GM23338 (cell line): ENCODE data around the gene BMF. TPM values are rescaled to one million over a fixed set of nuclear protein-coding genes. Genes with fewer than 3 reads are reported as not detected.

Experiments
- ATAC-seq: fragments of 200-7000 bp; cut with Tn5 transposase; 3 replicates; pipeline ENCODE4 v1.9.1; 2020
- DNase-seq: peaks from one replicate; pipeline ENCODE4 v3.0.0-alpha.2; 2015; ENCODE audit warnings: low spot score
- H2AFZ ChIP-seq: fragments of 200-600 bp; sonication (generic); 2 replicates; pipeline ENCODE4 v1.8.0; 2016; ENCODE audit warnings: antibody characterized with exemption, mild to moderate bottlenecking, moderate library complexity
- H3F3A ChIP-seq: fragments of 200-600 bp; sonication (generic); replicated peaks from 2 replicates; pipeline ENCODE4 v1.8.0; 2017; ENCODE audit warnings: antibody characterized with exemption, mixed run types, low read depth
- H3K27ac ChIP-seq: fragments of 200-600 bp; sonication (generic); 2 replicates; pipeline ENCODE4 v1.6.1; 2016; ENCODE audit warnings: low read depth
- H3K27me3 ChIP-seq: fragments of 200-600 bp; sonication (generic); 2 replicates; pipeline ENCODE4 v1.8.0; 2016; ENCODE audit warnings: mild to moderate bottlenecking, mixed run types, moderate library complexity; ENCODE audit not compliant: insufficient read depth
- H3K36me3 ChIP-seq: fragments of 200-600 bp; sonication (generic); 2 replicates; pipeline ENCODE4 v1.8.0; 2016; ENCODE audit warnings: mild to moderate bottlenecking; ENCODE audit not compliant: insufficient read depth
- H3K4me1 ChIP-seq: fragments of 200-600 bp; sonication (generic); 2 replicates; pipeline ENCODE4 v1.8.0; 2016; ENCODE audit warnings: mild to moderate bottlenecking, moderate library complexity; ENCODE audit not compliant: insufficient read depth
- H3K4me2 ChIP-seq: fragments of 200-600 bp; sonication (generic); 2 replicates; pipeline ENCODE4 v1.7.1; 2017; ENCODE audit warnings: mixed run types
- H3K4me3 ChIP-seq: fragments of 200-600 bp; sonication (generic); 2 replicates; pipeline ENCODE4 v1.6.1; 2016; ENCODE audit warnings: mixed run types
- H3K79me2 ChIP-seq: fragments of 200-600 bp; sonication (generic); replicated peaks from 2 replicates; pipeline ENCODE4 v1.8.0; 2017; ENCODE audit warnings: mild to moderate bottlenecking; ENCODE audit not compliant: insufficient read depth
- H3K9me2 ChIP-seq: fragments of 200-600 bp; sonication (generic); 2 replicates; pipeline ENCODE4 v1.8.0; 2017; ENCODE audit not compliant: insufficient read depth
- H4K20me1 ChIP-seq: fragments of 200-600 bp; sonication (generic); replicated peaks from 2 replicates; pipeline ENCODE4 v1.8.0; 2017; ENCODE audit warnings: mild to moderate bottlenecking; ENCODE audit not compliant: insufficient read depth
- H3K27ac Mint-ChIP-seq: 2 replicates; pipeline ENCODE4 v1.8.0; 2020; ENCODE audit warnings: inconsistent platforms, mild to moderate bottlenecking, moderate library complexity, mixed read lengths
- H3K27me3 Mint-ChIP-seq: 3 replicates; pipeline ENCODE4 v1.8.0; 2022; ENCODE audit warnings: low read depth, mild to moderate bottlenecking, moderate library complexity, mixed read lengths, inconsistent platforms; ENCODE audit not compliant: insufficient read depth, poor library complexity
- H3K36me3 Mint-ChIP-seq: 3 replicates; pipeline ENCODE4 v1.8.0; 2021; ENCODE audit warnings: low read depth, mild to moderate bottlenecking, inconsistent platforms, moderate library complexity, mixed read lengths
- H3K4me1 Mint-ChIP-seq: 3 replicates; pipeline ENCODE4 v1.8.0; 2020; ENCODE audit warnings: mild to moderate bottlenecking, inconsistent platforms, mixed read lengths
- H3K4me3 Mint-ChIP-seq: 3 replicates; pipeline ENCODE4 v1.8.0; 2021; ENCODE audit warnings: moderate library complexity, mild to moderate bottlenecking, inconsistent platforms, mixed read lengths
- H3K9me3 Mint-ChIP-seq: 3 replicates; pipeline ENCODE4 v1.8.0; 2020; ENCODE audit warnings: moderate library complexity, mild to moderate bottlenecking, inconsistent platforms, mixed read lengths
- CREB1 ChIP-seq: fragments of 250-450 bp; sonication (Bioruptor Pico); IDR thresholded peaks from 2 replicates; pipeline ENCODE4 v1.5.0; 2020; ENCODE audit warnings: low read depth, mild to moderate bottlenecking, moderate library complexity
- EZH2 ChIP-seq: fragments of 200-600 bp; sonication (generic); IDR thresholded peaks from one replicate; pipeline ENCODE4 v1.8.0; 2017; ENCODE audit warnings: antibody characterized with exemption, mild to moderate bottlenecking, low read depth; ENCODE audit not compliant: unreplicated experiment
- EZH2phosphoT487 ChIP-seq: fragments of 200-600 bp; sonication (generic); IDR thresholded peaks from one replicate; pipeline ENCODE4 v1.8.1; 2018; ENCODE audit warnings: antibody characterized with exemption; ENCODE audit not compliant: unreplicated experiment
- JUNB ChIP-seq: IDR thresholded peaks from one replicate; pipeline ENCODE4 v1.6.1; 2016; ENCODE audit warnings: antibody characterized with exemption; ENCODE audit not compliant: unreplicated experiment
- NANOG ChIP-seq: IDR thresholded peaks from 2 replicates; pipeline ENCODE4 v1.6.1; 2016; ENCODE audit warnings: antibody characterized with exemption, borderline replicate concordance
- POLR2AphosphoS5 ChIP-seq: IDR thresholded peaks from 2 replicates; pipeline ENCODE4 v1.6.1; 2016; ENCODE audit warnings: antibody characterized with exemption, low read depth
- STAT1 ChIP-seq: IDR thresholded peaks from one replicate; pipeline ENCODE4 v1.6.1; 2016; ENCODE audit warnings: antibody characterized with exemption; ENCODE audit not compliant: unreplicated experiment
- ZNF114 ChIP-seq: fragments of 250-450 bp; sonication (Bioruptor Pico); IDR thresholded peaks from 2 replicates; pipeline ENCODE4 v1.5.0; 2020; ENCODE audit warnings: mild to moderate bottlenecking, moderate library complexity
- ZNF331 ChIP-seq: fragments of 250-450 bp; sonication (Bioruptor Pico); IDR thresholded peaks from 2 replicates; pipeline ENCODE4 v1.5.0; 2020; ENCODE audit warnings: low read depth, mild to moderate bottlenecking, moderate library complexity
- polyA plus RNA-seq: library from polyadenylated mRNA; unstranded; fragments of >200 nt; fragmentation: Nextera tagmentation; extraction: Ambion mirVana; gene quantifications from 2 replicates; pipeline ENCODE4 v1.2.1, GENCODE V29; 2016
- total RNA-seq: library from RNA; depleted of rRNA; stranded (reverse); fragments of >200 nt; shearing (Covaris generic); gene quantifications from 2 replicates; pipeline ENCODE4 v1.2.3, GENCODE V29; 2014
- TF ChIP-seq, protein P1 (sequence below): fragments of 250-450 bp; sonication (Bioruptor Pico); IDR thresholded peaks from 2 replicates; pipeline ENCODE4 v1.5.0; 2020; ENCODE audit warnings: mild to moderate bottlenecking, moderate library complexity
- TF ChIP-seq, protein P2 (sequence below), 2 experiments: fragments of 200-600 bp in 1 of 2; sonication (generic) in 1 of 2; conservative IDR thresholded peaks; 2 replicates each; pipeline versions ENCODE4 v1.5.1 to v1.6.1; 2016 to 2017; ENCODE audit warnings: antibody characterized with exemption in 2 of 2, low read depth in 2 of 2, mild to moderate bottlenecking in 2 of 2, moderate library complexity in 1 of 2
- TF ChIP-seq, protein P3 (sequence below): IDR thresholded peaks from one replicate; pipeline ENCODE4 v1.6.1; 2018; ENCODE audit warnings: antibody characterized with exemption; ENCODE audit not compliant: unreplicated experiment
- TF ChIP-seq, protein P4 (sequence below): IDR thresholded peaks from 2 replicates; pipeline ENCODE4 v1.6.1; 2016; ENCODE audit warnings: antibody characterized with exemption

Gene BMF
- total and polyA plus RNA-seq, 2 experiments from 2014 or later, result 2.0 to 20.3 TPM

DNA sequence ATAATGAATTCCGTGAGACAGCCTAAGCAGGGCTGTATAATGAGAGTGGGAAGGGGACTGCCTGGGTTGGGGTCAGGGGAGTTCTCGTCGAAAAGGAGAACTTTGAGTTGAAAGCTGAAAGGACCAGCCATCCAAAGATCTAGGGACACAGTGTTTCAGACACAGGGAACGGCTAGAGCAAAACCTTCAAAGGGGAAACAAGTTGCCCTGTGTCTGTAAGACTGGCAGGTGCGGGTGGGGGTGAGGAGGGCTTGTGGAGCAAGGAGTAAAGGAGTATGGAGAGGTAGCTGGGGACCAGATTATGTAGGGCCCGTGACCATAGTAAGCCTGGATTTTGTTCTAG is 68.4 kb downstream of the BMF start:
- TF ChIP-seq, protein P1, sequence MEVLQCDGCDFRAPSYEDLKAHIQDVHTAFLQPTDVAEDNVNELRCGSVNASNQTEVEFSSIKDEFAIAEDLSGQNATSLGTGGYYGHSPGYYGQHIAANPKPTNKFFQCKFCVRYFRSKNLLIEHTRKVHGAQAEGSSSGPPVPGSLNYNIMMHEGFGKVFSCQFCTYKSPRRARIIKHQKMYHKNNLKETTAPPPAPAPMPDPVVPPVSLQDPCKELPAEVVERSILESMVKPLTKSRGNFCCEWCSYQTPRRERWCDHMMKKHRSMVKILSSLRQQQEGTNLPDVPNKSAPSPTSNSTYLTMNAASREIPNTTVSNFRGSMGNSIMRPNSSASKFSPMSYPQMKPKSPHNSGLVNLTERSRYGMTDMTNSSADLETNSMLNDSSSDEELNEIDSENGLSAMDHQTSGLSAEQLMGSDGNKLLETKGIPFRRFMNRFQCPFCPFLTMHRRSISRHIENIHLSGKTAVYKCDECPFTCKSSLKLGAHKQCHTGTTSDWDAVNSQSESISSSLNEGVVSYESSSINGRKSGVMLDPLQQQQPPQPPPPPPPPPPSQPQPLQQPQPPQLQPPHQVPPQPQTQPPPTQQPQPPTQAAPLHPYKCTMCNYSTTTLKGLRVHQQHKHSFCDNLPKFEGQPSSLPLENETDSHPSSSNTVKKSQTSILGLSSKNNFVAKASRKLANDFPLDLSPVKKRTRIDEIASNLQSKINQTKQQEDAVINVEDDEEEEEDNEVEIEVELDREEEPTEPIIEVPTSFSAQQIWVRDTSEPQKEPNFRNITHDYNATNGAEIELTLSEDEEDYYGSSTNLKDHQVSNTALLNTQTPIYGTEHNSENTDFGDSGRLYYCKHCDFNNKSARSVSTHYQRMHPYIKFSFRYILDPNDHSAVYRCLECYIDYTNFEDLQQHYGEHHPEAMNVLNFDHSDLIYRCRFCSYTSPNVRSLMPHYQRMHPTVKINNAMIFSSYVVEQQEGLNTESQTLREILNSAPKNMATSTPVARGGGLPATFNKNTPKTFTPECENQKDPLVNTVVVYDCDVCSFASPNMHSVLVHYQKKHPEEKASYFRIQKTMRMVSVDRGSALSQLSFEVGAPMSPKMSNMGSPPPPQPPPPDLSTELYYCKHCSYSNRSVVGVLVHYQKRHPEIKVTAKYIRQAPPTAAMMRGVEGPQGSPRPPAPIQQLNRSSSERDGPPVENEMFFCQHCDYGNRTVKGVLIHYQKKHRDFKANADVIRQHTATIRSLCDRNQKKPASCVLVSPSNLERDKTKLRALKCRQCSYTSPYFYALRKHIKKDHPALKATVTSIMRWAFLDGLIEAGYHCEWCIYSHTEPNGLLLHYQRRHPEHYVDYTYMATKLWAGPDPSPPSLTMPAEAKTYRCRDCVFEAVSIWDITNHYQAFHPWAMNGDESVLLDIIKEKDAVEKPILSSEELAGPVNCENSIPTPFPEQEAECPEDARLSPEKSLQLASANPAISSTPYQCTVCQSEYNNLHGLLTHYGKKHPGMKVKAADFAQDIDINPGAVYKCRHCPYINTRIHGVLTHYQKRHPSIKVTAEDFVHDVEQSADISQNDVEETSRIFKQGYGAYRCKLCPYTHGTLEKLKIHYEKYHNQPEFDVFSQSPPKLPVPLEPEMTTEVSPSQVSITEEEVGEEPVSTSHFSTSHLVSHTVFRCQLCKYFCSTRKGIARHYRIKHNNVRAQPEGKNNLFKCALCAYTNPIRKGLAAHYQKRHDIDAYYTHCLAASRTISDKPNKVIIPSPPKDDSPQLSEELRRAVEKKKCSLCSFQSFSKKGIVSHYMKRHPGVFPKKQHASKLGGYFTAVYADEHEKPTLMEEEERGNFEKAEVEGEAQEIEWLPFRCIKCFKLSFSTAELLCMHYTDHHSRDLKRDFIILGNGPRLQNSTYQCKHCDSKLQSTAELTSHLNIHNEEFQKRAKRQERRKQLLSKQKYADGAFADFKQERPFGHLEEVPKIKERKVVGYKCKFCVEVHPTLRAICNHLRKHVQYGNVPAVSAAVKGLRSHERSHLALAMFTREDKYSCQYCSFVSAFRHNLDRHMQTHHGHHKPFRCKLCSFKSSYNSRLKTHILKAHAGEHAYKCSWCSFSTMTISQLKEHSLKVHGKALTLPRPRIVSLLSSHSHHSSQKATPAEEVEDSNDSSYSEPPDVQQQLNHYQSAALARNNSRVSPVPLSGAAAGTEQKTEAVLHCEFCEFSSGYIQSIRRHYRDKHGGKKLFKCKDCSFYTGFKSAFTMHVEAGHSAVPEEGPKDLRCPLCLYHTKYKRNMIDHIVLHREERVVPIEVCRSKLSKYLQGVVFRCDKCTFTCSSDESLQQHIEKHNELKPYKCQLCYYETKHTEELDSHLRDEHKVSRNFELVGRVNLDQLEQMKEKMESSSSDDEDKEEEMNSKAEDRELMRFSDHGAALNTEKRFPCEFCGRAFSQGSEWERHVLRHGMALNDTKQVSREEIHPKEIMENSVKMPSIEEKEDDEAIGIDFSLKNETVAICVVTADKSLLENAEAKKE, result no peak
- no peak for TF ChIP-seq EZH2
- TF ChIP-seq, protein P2, sequence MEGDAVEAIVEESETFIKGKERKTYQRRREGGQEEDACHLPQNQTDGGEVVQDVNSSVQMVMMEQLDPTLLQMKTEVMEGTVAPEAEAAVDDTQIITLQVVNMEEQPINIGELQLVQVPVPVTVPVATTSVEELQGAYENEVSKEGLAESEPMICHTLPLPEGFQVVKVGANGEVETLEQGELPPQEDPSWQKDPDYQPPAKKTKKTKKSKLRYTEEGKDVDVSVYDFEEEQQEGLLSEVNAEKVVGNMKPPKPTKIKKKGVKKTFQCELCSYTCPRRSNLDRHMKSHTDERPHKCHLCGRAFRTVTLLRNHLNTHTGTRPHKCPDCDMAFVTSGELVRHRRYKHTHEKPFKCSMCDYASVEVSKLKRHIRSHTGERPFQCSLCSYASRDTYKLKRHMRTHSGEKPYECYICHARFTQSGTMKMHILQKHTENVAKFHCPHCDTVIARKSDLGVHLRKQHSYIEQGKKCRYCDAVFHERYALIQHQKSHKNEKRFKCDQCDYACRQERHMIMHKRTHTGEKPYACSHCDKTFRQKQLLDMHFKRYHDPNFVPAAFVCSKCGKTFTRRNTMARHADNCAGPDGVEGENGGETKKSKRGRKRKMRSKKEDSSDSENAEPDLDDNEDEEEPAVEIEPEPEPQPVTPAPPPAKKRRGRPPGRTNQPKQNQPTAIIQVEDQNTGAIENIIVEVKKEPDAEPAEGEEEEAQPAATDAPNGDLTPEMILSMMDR (conservative IDR thresholded peaks at IDR 0.05; ENCODE audit: low read depth in 2 of 2), result no peak
- TF ChIP-seq EZH2phosphoT487, result no peak
- TF ChIP-seq JUNB, result no peak
- TF ChIP-seq, protein P3, sequence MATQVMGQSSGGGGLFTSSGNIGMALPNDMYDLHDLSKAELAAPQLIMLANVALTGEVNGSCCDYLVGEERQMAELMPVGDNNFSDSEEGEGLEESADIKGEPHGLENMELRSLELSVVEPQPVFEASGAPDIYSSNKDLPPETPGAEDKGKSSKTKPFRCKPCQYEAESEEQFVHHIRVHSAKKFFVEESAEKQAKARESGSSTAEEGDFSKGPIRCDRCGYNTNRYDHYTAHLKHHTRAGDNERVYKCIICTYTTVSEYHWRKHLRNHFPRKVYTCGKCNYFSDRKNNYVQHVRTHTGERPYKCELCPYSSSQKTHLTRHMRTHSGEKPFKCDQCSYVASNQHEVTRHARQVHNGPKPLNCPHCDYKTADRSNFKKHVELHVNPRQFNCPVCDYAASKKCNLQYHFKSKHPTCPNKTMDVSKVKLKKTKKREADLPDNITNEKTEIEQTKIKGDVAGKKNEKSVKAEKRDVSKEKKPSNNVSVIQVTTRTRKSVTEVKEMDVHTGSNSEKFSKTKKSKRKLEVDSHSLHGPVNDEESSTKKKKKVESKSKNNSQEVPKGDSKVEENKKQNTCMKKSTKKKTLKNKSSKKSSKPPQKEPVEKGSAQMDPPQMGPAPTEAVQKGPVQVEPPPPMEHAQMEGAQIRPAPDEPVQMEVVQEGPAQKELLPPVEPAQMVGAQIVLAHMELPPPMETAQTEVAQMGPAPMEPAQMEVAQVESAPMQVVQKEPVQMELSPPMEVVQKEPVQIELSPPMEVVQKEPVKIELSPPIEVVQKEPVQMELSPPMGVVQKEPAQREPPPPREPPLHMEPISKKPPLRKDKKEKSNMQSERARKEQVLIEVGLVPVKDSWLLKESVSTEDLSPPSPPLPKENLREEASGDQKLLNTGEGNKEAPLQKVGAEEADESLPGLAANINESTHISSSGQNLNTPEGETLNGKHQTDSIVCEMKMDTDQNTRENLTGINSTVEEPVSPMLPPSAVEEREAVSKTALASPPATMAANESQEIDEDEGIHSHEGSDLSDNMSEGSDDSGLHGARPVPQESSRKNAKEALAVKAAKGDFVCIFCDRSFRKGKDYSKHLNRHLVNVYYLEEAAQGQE, result no peak
- TF ChIP-seq ZNF331 (CRISPR knock-in tag), result no peak
- TF ChIP-seq, protein P4, sequence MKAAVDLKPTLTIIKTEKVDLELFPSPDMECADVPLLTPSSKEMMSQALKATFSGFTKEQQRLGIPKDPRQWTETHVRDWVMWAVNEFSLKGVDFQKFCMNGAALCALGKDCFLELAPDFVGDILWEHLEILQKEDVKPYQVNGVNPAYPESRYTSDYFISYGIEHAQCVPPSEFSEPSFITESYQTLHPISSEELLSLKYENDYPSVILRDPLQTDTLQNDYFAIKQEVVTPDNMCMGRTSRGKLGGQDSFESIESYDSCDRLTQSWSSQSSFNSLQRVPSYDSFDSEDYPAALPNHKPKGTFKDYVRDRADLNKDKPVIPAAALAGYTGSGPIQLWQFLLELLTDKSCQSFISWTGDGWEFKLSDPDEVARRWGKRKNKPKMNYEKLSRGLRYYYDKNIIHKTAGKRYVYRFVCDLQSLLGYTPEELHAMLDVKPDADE, result no peak
- no peak for TF ChIP-seq POLR2AphosphoS5
- no peak for TF ChIP-seq STAT1
- no peak for TF ChIP-seq CREB1 (CRISPR knock-in tag)
- no peak for TF ChIP-seq NANOG
- no peak for TF ChIP-seq ZNF114 (CRISPR knock-in tag)
- Mint-ChIP-seq H3K4me1 (peaks cover 25% of the 10 kb centered on the region), H3K36me3 (peaks cover 29% of the 10 kb centered on the region), H3K27ac (0 out of 2 replicates have a peak overlapping the region, but pooled peaks have one; percentile 4), H3K27me3 (peaks cover 7% of the 10 kb centered on the region), H3K9me3 (no peaks in the 10 kb centered on the region), H3K4me3 (peak overlapping the region; percentile 58)
- Histone ChIP-seq H3K4me3 (peak overlapping the region; percentile 96; the same call in 1 of the 2 replicates), H2AFZ (no peak overlapping the region), H3K79me2 (peaks cover 13% of the 10 kb centered on the region), H3K27me3 (no peaks in the 10 kb centered on the region), H3K9me2 (no peaks in the 10 kb centered on the region), H3K27ac (peak overlapping the region; percentile 9; the same call in 1 of the 2 replicates), H4K20me1 (peaks cover 15% of the 10 kb centered on the region; the same call in 1 of the 2 replicates), H3K4me1 (peaks cover 11% of the 10 kb centered on the region), H3F3A (peaks cover 14% of the 10 kb centered on the region), H3K4me2 (0 out of 2 replicates have a peak overlapping the region, but pooled peaks have one; percentile 98), H3K36me3 (peaks cover 19% of the 10 kb centered on the region)
- no peak for DNase-seq
- no peak for ATAC-seq
